K562 (cell line): Measurements from ENCODE around the gene ZFPM1. TPM values are rescaled to one million over a fixed set of nuclear protein-coding genes. Genes with fewer than 3 reads are reported as not detected.

ENCODE experiments used
- BCOR ChIP-seq: fragments of 450-650 bp; IDR thresholded peaks from 2 replicates; pipeline ENCODE4 v1.6.1; 2016
- BRD9 ChIP-seq: fragments of 450-650 bp; IDR thresholded peaks from 2 replicates; pipeline ENCODE4 v1.6.1; 2018; ENCODE audit warnings: low read depth; ENCODE audit not compliant: partially characterized antibody
- HLTF ChIP-seq: fragments of 450-650 bp; IDR thresholded peaks from 2 replicates; pipeline ENCODE4 v1.6.1; 2016
- IRF2 ChIP-seq: sonication (generic); formaldehyde crosslinking; IDR thresholded peaks from 2 replicates; pipeline ENCODE4 v1.8.1; 2022; ENCODE audit warnings: mild to moderate bottlenecking, missing genetic modification reagents
- KLF13 ChIP-seq: fragments of 450-650 bp; IDR thresholded peaks from 2 replicates; pipeline ENCODE4 v1.6.1; 2016; ENCODE audit warnings: missing genetic modification characterization, low read depth, mild to moderate bottlenecking, missing compliant biosample characterization, moderate library complexity, borderline replicate concordance
- LEF1 ChIP-seq: fragments of 450-650 bp; IDR thresholded peaks from 2 replicates; pipeline ENCODE4 v1.6.1; 2016; ENCODE audit warnings: mild to moderate bottlenecking
- POLR2A ChIP-seq: fragments of 450-650 bp; conservative IDR thresholded peaks from 2 replicates; pipeline ENCODE4 v1.6.1; 2016
- RBBP5 ChIP-seq: fragments of 200-600 bp; sonication (generic); IDR thresholded peaks from 2 replicates; pipeline ENCODE4 v1.6.1; 2012; ENCODE audit warnings: borderline replicate concordance, mild to moderate bottlenecking, low read length, control low read depth, inconsistent platforms; ENCODE audit not compliant: insufficient read depth, poor library complexity, severe bottlenecking
- RBM17 ChIP-seq: fragments of 200-400 bp; formaldehyde crosslinking; IDR thresholded peaks from 2 replicates; pipeline ENCODE4 v1.6.1; 2017; ENCODE audit warnings: low read depth, mild to moderate bottlenecking, low read length, borderline replicate concordance
- RFX7 ChIP-seq: fragments of 250-450 bp; sonication (Bioruptor Pico); IDR thresholded peaks from 2 replicates; pipeline ENCODE4 v1.5.1; 2021; ENCODE audit warnings: mild to moderate bottlenecking
- RHOXF2B ChIP-seq: fragments of 250-450 bp; sonication (Bioruptor Pico); conservative IDR thresholded peaks from 2 replicates; pipeline ENCODE4 v1.5.1; 2021
- SRF ChIP-seq, 2 experiments: fragments of 250-450, 450-650 bp in 1 of 2; sonication (Bioruptor Pico) in 1 of 2; sonication (generic) in 1 of 2; formaldehyde crosslinking; IDR thresholded peaks; 2 replicates each; pipeline versions ENCODE4 v1.5.0 to v1.5.1; 2020 to 2022; ENCODE audit warnings: mild to moderate bottlenecking in 1 of 2, missing genetic modification reagents in 1 of 2
- ZNF140 ChIP-seq: fragments of 250-450 bp; sonication (Bioruptor Pico); IDR thresholded peaks from 2 replicates; pipeline ENCODE4 v1.8.0; 2021; ENCODE audit warnings: moderate library complexity, mild to moderate bottlenecking, inconsistent platforms
- ZNF24 ChIP-seq: fragments of 450-650 bp; IDR thresholded peaks from 2 replicates; pipeline ENCODE4 v1.6.1; 2016
- ZNF76 ChIP-seq: fragments of 250-450 bp; sonication (Bioruptor Pico); IDR thresholded peaks from 2 replicates; pipeline ENCODE4 v1.4.0; 2020; ENCODE audit warnings: mild to moderate bottlenecking, moderate library complexity, borderline replicate concordance
- polyA plus RNA-seq, 8 experiments: library from polyadenylated mRNA; depleted of rRNA in 4 of 8; stranded (reverse) in 5 of 8; unstranded in 3 of 8; fragments of >200 nt; fragmentation: Nextera tagmentation in 2 of 8; fragmentation: Illumina TruSeq in 1 of 8; extraction: Ambion mirVana in 2 of 8; extraction: Trizol in 1 of 8; gene quantifications; 2 replicates each; pipeline versions ENCODE4 v1.2.1 to v1.2.3, GENCODE V29; 2011 to 2014; ENCODE audit warnings: inconsistent platforms in 1 of 8, missing spikeins in 1 of 8
- total RNA-seq, 7 experiments: library from RNA; depleted of rRNA in 6 of 7; stranded (reverse); fragments of >200 nt in 6 of 7; fragmentation: Illumina TruSeq in 2 of 7; extraction: Trizol in 2 of 7; gene quantifications; 2 replicates each; pipeline versions ENCODE4 v1.2.1 to v1.2.3, GENCODE V29; 2011 to 2021; ENCODE audit warnings: low replicate concordance in 1 of 7
- TF ChIP-seq, protein P1 (sequence below): sonication (generic); formaldehyde crosslinking; IDR thresholded peaks from 2 replicates; pipeline ENCODE4 v1.8.0; 2022; ENCODE audit warnings: mild to moderate bottlenecking, missing genetic modification reagents
- TF ChIP-seq, protein P2 (sequence below): fragments of 150-350 bp; IDR thresholded peaks from 2 replicates; pipeline ENCODE4 v1.6.1; 2014; ENCODE audit warnings: low read depth, mild to moderate bottlenecking, low read length, borderline replicate concordance
- TF ChIP-seq, protein P3 (sequence below): fragments of 450-650 bp; IDR thresholded peaks from 2 replicates; pipeline ENCODE4 v1.6.1; 2016; ENCODE audit warnings: borderline replicate concordance
- TF ChIP-seq, protein P4 (sequence below): fragments of 450-650 bp; IDR thresholded peaks from 2 replicates; pipeline ENCODE4 v1.6.1; 2014; ENCODE audit warnings: low read depth, mild to moderate bottlenecking, moderate library complexity, borderline replicate concordance

The ZFPM1 gene
- total and polyA plus RNA-seq, 9 of the 15 experiments (the other 6 are each of a cell fraction or from before 2014, with no cell fraction given): 0.03 to 35.9 (median 1.4) TPM

DNA sequence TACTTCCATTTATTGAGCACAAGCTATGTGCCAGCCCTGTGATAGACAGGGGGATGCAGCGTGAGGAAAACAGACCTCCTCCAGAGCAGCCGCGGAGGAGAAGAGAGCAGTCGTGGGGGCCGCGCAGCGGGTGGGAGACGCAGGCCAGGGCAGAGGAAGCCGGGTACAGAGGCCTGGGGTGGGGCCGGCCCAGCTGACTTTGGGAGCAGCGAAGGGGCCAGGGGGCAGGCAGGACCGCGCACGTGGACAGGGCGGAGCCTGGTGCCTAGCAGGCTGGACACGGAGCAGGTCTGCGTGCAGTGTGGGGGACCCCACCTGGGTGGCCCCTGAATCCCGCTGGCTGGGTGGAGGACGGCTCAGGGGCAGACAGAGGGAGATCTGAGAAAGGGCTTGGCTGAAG lies 46.2 kb downstream of the ZFPM1 start (continued):
- TF ChIP-seq HLTF (no peak), RFX7 (no peak), SRF (CRISPR knock-in tag; IDR thresholded peaks at IDR 0.05) (no peak), RBM17 (no peak), BRD9 (no peak), IRF2 (no peak), KLF13 (tag) (no peak), BCOR (no peak), ZNF76 (no peak), RBBP5 (no peak), ZNF24 (no peak), POLR2A (no peak), ZNF140 (CRISPR knock-in tag) (no peak), RHOXF2B (CRISPR knock-in tag) (no peak), LEF1 (no peak)
- TF ChIP-seq, protein P1, sequence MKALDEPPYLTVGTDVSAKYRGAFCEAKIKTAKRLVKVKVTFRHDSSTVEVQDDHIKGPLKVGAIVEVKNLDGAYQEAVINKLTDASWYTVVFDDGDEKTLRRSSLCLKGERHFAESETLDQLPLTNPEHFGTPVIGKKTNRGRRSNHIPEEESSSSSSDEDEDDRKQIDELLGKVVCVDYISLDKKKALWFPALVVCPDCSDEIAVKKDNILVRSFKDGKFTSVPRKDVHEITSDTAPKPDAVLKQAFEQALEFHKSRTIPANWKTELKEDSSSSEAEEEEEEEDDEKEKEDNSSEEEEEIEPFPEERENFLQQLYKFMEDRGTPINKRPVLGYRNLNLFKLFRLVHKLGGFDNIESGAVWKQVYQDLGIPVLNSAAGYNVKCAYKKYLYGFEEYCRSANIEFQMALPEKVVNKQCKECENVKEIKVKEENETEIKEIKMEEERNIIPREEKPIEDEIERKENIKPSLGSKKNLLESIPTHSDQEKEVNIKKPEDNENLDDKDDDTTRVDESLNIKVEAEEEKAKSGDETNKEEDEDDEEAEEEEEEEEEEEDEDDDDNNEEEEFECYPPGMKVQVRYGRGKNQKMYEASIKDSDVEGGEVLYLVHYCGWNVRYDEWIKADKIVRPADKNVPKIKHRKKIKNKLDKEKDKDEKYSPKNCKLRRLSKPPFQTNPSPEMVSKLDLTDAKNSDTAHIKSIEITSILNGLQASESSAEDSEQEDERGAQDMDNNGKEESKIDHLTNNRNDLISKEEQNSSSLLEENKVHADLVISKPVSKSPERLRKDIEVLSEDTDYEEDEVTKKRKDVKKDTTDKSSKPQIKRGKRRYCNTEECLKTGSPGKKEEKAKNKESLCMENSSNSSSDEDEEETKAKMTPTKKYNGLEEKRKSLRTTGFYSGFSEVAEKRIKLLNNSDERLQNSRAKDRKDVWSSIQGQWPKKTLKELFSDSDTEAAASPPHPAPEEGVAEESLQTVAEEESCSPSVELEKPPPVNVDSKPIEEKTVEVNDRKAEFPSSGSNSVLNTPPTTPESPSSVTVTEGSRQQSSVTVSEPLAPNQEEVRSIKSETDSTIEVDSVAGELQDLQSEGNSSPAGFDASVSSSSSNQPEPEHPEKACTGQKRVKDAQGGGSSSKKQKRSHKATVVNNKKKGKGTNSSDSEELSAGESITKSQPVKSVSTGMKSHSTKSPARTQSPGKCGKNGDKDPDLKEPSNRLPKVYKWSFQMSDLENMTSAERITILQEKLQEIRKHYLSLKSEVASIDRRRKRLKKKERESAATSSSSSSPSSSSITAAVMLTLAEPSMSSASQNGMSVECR (CRISPR knock-in tag): 0 out of 2 replicates have a peak, but pooled peaks have one; percentile 42
- TF ChIP-seq, protein P2, sequence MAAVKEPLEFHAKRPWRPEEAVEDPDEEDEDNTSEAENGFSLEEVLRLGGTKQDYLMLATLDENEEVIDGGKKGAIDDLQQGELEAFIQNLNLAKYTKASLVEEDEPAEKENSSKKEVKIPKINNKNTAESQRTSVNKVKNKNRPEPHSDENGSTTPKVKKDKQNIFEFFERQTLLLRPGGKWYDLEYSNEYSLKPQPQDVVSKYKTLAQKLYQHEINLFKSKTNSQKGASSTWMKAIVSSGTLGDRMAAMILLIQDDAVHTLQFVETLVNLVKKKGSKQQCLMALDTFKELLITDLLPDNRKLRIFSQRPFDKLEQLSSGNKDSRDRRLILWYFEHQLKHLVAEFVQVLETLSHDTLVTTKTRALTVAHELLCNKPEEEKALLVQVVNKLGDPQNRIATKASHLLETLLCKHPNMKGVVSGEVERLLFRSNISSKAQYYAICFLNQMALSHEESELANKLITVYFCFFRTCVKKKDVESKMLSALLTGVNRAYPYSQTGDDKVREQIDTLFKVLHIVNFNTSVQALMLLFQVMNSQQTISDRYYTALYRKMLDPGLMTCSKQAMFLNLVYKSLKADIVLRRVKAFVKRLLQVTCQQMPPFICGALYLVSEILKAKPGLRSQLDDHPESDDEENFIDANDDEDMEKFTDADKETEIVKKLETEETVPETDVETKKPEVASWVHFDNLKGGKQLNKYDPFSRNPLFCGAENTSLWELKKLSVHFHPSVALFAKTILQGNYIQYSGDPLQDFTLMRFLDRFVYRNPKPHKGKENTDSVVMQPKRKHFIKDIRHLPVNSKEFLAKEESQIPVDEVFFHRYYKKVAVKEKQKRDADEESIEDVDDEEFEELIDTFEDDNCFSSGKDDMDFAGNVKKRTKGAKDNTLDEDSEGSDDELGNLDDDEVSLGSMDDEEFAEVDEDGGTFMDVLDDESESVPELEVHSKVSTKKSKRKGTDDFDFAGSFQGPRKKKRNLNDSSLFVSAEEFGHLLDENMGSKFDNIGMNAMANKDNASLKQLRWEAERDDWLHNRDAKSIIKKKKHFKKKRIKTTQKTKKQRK: no peak
- TF ChIP-seq, protein P3, sequence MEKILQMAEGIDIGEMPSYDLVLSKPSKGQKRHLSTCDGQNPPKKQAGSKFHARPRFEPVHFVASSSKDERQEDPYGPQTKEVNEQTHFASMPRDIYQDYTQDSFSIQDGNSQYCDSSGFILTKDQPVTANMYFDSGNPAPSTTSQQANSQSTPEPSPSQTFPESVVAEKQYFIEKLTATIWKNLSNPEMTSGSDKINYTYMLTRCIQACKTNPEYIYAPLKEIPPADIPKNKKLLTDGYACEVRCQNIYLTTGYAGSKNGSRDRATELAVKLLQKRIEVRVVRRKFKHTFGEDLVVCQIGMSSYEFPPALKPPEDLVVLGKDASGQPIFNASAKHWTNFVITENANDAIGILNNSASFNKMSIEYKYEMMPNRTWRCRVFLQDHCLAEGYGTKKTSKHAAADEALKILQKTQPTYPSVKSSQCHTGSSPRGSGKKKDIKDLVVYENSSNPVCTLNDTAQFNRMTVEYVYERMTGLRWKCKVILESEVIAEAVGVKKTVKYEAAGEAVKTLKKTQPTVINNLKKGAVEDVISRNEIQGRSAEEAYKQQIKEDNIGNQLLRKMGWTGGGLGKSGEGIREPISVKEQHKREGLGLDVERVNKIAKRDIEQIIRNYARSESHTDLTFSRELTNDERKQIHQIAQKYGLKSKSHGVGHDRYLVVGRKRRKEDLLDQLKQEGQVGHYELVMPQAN: no peak
- TF ChIP-seq, protein P4, sequence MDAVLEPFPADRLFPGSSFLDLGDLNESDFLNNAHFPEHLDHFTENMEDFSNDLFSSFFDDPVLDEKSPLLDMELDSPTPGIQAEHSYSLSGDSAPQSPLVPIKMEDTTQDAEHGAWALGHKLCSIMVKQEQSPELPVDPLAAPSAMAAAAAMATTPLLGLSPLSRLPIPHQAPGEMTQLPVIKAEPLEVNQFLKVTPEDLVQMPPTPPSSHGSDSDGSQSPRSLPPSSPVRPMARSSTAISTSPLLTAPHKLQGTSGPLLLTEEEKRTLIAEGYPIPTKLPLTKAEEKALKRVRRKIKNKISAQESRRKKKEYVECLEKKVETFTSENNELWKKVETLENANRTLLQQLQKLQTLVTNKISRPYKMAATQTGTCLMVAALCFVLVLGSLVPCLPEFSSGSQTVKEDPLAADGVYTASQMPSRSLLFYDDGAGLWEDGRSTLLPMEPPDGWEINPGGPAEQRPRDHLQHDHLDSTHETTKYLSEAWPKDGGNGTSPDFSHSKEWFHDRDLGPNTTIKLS: no peak
